ENCODE results near the gene NPHS2. TPM values are rescaled to one million over a fixed set of nuclear protein-coding genes. Genes with fewer than 3 reads are reported as not detected.

Gene NPHS2
- total and polyA plus RNA-seq, 2 donors (not counting 3 experiments of a cell fraction or from before 2014, with no cell fraction given): not detected

DNA sequence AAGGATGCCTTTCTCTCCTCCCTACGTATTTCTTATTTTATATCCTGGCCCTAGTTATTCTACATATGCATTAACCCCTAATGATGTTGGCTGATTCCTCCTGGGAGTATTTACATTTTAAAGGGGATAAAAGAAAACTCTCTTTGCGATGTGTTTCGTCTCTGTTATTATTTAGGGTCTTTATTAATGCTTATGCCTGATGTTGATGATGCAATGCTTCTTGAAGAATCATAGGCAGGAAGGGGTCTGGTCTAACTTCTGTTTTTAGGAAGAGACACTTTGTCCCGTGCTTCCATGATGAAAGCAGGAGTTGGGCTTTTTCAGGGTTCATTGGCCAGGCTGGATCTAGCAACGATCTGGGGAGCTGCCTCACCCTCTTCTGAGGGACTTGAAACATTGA, 761 bp upstream of the NPHS2 start:
- dilution Hi-C loops (cut with MboI; ENCODE audit: extremely low pct_ligation_motif_present, low sequenced_read_pairs): no loop called here
- Histone ChIP-seq H2AFZ (ENCODE audit: low read depth, low read length) (no peak overlapping the region), H3K4me3 (replicated peaks in 1 of 3; ENCODE audit: insufficient read depth in 1 of 3, low read depth in 1 of 3, low read length in 3 of 3) (no peak overlapping the region), H3K9me3 (replicated peaks; ENCODE audit: control insufficient read depth, insufficient read depth, low read length) (no peaks in the 10 kb centered on the region), H3K9me1 (replicated peaks; ENCODE audit: control insufficient read depth, extremely low read depth, insufficient read depth, low read length) (no peaks in the 10 kb centered on the region), H3K36me3 (ENCODE audit: control insufficient read depth in 2 of 2, extremely low read depth in 1 of 2, insufficient read depth in 2 of 2, low read length in 2 of 2) (no peaks in the 10 kb centered on the region), H3K27ac (ENCODE audit: insufficient read depth, low read depth, low read length) (no peak overlapping the region), H3K4me1 (ENCODE audit: control insufficient read depth, extremely low read depth, insufficient read depth, low read length) (no peaks in the 10 kb centered on the region), H3K27me3 (ENCODE audit: control insufficient read depth in 2 of 2, insufficient read depth in 2 of 2, low read length in 2 of 2) (peaks cover 36 to 47% of the 10 kb centered on the region in 2 experiments), H3K9ac (replicated peaks; ENCODE audit: extremely low read depth, insufficient read depth, low read length) (no peak overlapping the region), H3K79me2 (ENCODE audit: control insufficient read depth, insufficient read depth, low read length) (no peaks in the 10 kb centered on the region), H3K4me2 (ENCODE audit: insufficient read depth, low read length) (no peak overlapping the region), H4K20me1 (replicated peaks; ENCODE audit: control insufficient read depth, extremely low read depth, insufficient read depth, low read length) (no peaks in the 10 kb centered on the region)
- no peak for DNase-seq (ENCODE audit: low read depth, low spot score)
- POLR2A ChIA-PET: no interaction called here
- CTCF ChIA-PET: interaction anchor here (1.1 kb wide), 1 partner anchor 233 kb away, joined by 3 read pairs; no protein-coding TSS in a partner anchor
- no peak for FAIRE-seq
- intact Hi-C loops (cut with micrococcal nuclease): no loop called here
- TF ChIP-seq, protein P1, sequence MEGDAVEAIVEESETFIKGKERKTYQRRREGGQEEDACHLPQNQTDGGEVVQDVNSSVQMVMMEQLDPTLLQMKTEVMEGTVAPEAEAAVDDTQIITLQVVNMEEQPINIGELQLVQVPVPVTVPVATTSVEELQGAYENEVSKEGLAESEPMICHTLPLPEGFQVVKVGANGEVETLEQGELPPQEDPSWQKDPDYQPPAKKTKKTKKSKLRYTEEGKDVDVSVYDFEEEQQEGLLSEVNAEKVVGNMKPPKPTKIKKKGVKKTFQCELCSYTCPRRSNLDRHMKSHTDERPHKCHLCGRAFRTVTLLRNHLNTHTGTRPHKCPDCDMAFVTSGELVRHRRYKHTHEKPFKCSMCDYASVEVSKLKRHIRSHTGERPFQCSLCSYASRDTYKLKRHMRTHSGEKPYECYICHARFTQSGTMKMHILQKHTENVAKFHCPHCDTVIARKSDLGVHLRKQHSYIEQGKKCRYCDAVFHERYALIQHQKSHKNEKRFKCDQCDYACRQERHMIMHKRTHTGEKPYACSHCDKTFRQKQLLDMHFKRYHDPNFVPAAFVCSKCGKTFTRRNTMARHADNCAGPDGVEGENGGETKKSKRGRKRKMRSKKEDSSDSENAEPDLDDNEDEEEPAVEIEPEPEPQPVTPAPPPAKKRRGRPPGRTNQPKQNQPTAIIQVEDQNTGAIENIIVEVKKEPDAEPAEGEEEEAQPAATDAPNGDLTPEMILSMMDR (IDR thresholded peaks at IDR 0.05; ENCODE audit: extremely low read depth in 1 of 2, insufficient read depth in 1 of 2, low read depth in 1 of 2, low read length in 2 of 2): no peak
- TF ChIP-seq POLR2AphosphoS5 (IDR thresholded peaks at IDR 0.05; ENCODE audit: insufficient read depth, low read depth, low read length) (no peak), FOS (IDR thresholded peaks at IDR 0.05; ENCODE audit: borderline replicate concordance, insufficient read depth, low read length) (no peak), POLR2A (IDR thresholded peaks at IDR 0.05; ENCODE audit: low read depth, low read length) (no peak), EZH2 (IDR thresholded peaks at IDR 0.05; ENCODE audit: borderline replicate concordance, low read depth, low read length, severe bottlenecking) (no peak), GATA2 (IDR thresholded peaks at IDR 0.05; ENCODE audit: insufficient read depth, insufficient read length, low read depth, low read length) (no peak), JUN (IDR thresholded peaks at IDR 0.05; ENCODE audit: borderline replicate concordance, insufficient read depth, insufficient read length, low read depth) (no peak), MYC (IDR thresholded peaks at IDR 0.05; ENCODE audit: low read depth, low read length) (no peak)
- TF ChIP-seq, protein P2, sequence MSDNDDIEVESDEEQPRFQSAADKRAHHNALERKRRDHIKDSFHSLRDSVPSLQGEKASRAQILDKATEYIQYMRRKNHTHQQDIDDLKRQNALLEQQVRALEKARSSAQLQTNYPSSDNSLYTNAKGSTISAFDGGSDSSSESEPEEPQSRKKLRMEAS (IDR thresholded peaks at IDR 0.05; ENCODE audit: insufficient read depth, insufficient read length): no peak
- no TSS peak for BruUV-seq (replicated peaks)
